DND-41 (cell line): ENCODE measurements around the gene RBMS2.
"Not testable (repeated sequence)": the region's sequence is repeated elsewhere in the genome, so short reads cannot be mapped to it uniquely, and the experiment has no call there.

Source experiments
- ATAC-seq: fragments of 200-7000 bp; cut with Tn5 transposase; 3 replicates; pipeline ENCODE4 v1.9.1; 2021; ENCODE audit warnings: low read depth; ENCODE audit not compliant: insufficient read depth
- DNase-seq: peaks from one replicate; pipeline ENCODE4 v3.0.0-alpha.2; 2020
- H2AFZ ChIP-seq: 2 replicates; pipeline ENCODE4 v1.6.0; 2012; ENCODE audit warnings: low read depth, low read length
- H3K27ac ChIP-seq: 2 replicates; pipeline ENCODE4 v1.5.1; 2012; ENCODE audit warnings: low read length, inconsistent platforms
- H3K27me3 ChIP-seq: fragments of 200-600 bp; sonication (generic); 2 replicates; pipeline ENCODE4 v1.6.0; 2012; ENCODE audit warnings: low read length, mild to moderate bottlenecking, inconsistent platforms; ENCODE audit not compliant: insufficient read depth, poor library complexity
- H3K36me3 ChIP-seq: 2 replicates; pipeline ENCODE4 v1.5.1; 2012; ENCODE audit warnings: low read length, inconsistent platforms; ENCODE audit not compliant: insufficient read depth
- H3K4me1 ChIP-seq: 2 replicates; pipeline ENCODE4 v1.5.1; 2012; ENCODE audit warnings: mild to moderate bottlenecking, low read length; ENCODE audit not compliant: insufficient read depth
- H3K4me2 ChIP-seq: 2 replicates; pipeline ENCODE4 v1.6.0; 2012; ENCODE audit warnings: mild to moderate bottlenecking, moderate library complexity, low read length, inconsistent platforms; ENCODE audit not compliant: insufficient read depth
- H3K4me3 ChIP-seq, 2 experiments: fragments of 200-600 bp in 1 of 2; shearing (Covaris generic) in 1 of 2; 2 replicates each; pipeline ENCODE4 v1.5.1; 2012 to 2016; ENCODE audit warnings: inconsistent platforms in 2 of 2, low read length in 2 of 2, mild to moderate bottlenecking in 2 of 2, low read depth in 1 of 2, moderate library complexity in 1 of 2
- H3K79me2 ChIP-seq: 2 replicates; pipeline ENCODE4 v1.6.0; 2012; ENCODE audit warnings: low read length, inconsistent platforms; ENCODE audit not compliant: insufficient read depth
- H3K9ac ChIP-seq: 2 replicates; pipeline ENCODE4 v1.6.0; 2012; ENCODE audit warnings: low read depth, mild to moderate bottlenecking, inconsistent platforms, low read length, moderate library complexity
- H3K9me3 ChIP-seq: 2 replicates; pipeline ENCODE4 v1.5.1; 2012; ENCODE audit warnings: low read length, moderate library complexity, mild to moderate bottlenecking, inconsistent platforms; ENCODE audit not compliant: insufficient read depth, severe bottlenecking
- H4K20me1 ChIP-seq: 2 replicates; pipeline ENCODE4 v1.6.0; 2012; ENCODE audit warnings: low read length; ENCODE audit not compliant: insufficient read depth
- EZH2 ChIP-seq: IDR thresholded peaks from 3 replicates; pipeline ENCODE4 v1.6.1; 2012; ENCODE audit warnings: borderline replicate concordance, low read depth, mild to moderate bottlenecking, moderate library complexity, low read length, inconsistent platforms; ENCODE audit not compliant: severe bottlenecking
- TF ChIP-seq, protein P1 (sequence below): IDR thresholded peaks from 2 replicates; pipeline ENCODE4 v1.5.1; 2012; ENCODE audit warnings: borderline replicate concordance, low read length, moderate library complexity, mild to moderate bottlenecking; ENCODE audit not compliant: poor library complexity, severe bottlenecking; ENCODE audit errors: extremely low read depth

RBMS2 gene

DNA sequence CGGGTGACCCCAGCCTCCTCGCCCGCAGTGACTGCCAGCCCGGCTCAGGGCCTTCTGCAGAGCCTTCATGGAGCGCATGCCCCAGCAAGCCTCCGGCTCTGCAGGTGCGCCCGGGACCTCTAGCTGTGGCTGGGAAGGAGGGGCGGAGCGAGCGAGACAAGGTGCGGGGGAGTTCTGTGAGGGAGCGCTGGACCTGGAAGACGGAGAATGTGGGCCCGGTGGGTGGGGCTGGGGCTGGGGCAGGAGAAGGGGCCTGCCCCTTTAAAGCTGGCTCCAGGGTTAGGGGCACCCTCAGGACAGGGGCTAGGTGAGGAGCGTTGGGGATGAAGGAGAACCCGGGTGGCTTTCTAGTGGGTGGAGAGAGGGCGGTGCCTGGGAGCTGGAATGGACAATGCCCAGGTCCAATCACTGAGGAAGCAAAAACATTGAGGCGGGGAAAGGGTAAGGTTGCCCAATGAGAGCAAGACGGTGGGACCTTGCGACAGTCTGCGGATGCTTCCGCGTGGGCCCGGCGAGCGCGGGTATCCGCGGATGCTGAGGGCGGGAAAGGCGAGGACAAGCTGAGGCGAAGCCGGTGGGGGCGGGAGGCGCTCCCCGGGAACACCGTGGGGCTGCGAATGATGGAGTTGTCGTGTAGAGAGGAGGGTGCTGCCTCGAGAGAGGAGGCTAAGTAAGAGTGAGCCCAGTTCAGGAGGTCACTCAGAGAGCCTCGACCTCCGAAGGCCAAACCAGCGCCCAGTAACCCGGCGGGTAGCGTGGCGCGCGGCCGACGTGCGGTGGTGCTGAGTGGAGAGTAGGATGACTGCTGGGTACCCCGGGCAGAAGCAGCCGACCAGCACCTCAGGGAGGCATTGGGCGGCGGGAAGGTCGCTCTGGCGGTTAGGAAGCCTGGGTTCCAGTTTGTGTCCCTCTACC lies 33.3 kb upstream of the RBMS2 start, which contains the start of gene GLS2:
TSS of gene GLS2 (minus strand) at position 121 of the 915 bp plus-strand sequence. CDS start at position 78, 43 bp downstream.
- TF ChIP-seq, protein P1, sequence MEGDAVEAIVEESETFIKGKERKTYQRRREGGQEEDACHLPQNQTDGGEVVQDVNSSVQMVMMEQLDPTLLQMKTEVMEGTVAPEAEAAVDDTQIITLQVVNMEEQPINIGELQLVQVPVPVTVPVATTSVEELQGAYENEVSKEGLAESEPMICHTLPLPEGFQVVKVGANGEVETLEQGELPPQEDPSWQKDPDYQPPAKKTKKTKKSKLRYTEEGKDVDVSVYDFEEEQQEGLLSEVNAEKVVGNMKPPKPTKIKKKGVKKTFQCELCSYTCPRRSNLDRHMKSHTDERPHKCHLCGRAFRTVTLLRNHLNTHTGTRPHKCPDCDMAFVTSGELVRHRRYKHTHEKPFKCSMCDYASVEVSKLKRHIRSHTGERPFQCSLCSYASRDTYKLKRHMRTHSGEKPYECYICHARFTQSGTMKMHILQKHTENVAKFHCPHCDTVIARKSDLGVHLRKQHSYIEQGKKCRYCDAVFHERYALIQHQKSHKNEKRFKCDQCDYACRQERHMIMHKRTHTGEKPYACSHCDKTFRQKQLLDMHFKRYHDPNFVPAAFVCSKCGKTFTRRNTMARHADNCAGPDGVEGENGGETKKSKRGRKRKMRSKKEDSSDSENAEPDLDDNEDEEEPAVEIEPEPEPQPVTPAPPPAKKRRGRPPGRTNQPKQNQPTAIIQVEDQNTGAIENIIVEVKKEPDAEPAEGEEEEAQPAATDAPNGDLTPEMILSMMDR: no peak
- TF ChIP-seq EZH2: no peak
- H3K27ac ChIP-seq: no peak within 1 kb of the TSS
- no peak within 1 kb of the TSS for H3K4me3 ChIP-seq
- H4K20me1 ChIP-seq: no peaks in the 10 kb centered on the region
- ATAC-seq (peak; percentile 53), DNase-seq (no peak)
- no peaks in the 10 kb centered on the region for H3K4me1 ChIP-seq
- no peak within 1 kb of the TSS for H3K9ac ChIP-seq
- no peak within 1 kb of the TSS for H2AFZ ChIP-seq
- no peaks in the 10 kb centered on the region for H3K79me2 ChIP-seq
- no peak within 1 kb of the TSS for H3K4me2 ChIP-seq
- H3K9me3 ChIP-seq: no peaks in the 10 kb centered on the region
- H3K36me3 ChIP-seq: no peaks in the 10 kb centered on the region
- H3K27me3 ChIP-seq: peaks cover 7% of the 10 kb centered on the region

DNA sequence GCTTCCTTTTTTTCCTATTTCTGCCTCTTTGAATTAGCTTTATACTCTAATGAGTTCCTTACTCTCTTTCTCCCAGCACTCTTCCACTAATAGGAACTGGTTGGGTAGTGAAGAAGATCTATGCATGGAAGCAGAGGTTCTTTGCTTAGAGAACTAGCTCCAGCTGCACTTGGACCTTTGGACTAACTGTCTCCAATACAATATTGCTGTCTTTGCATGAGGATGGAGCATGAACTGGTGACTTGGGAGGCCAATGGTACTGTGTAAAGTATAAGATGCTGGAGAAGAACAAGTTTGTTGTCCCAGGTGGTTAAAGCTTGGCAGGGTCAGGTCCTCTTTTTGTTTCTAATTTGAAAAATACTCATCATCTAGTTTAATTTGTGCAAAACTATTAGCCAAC lies 31.3 kb upstream of the RBMS2 start:
- no peak overlapping the region for H3K4me2 ChIP-seq
- H3K4me3 ChIP-seq: no peak overlapping the region
- no peaks in the 10 kb centered on the region for H3K79me2 ChIP-seq
- no peak for TF ChIP-seq EZH2
- TF ChIP-seq, protein P1: no peak
- no peaks in the 10 kb centered on the region for H3K36me3 ChIP-seq
- no peak overlapping the region for H2AFZ ChIP-seq
- ATAC-seq (no peak), DNase-seq (no peak)
- H3K9ac ChIP-seq: no peak overlapping the region
- H3K9me3 ChIP-seq: no peaks in the 10 kb centered on the region
- H3K4me1 ChIP-seq: no peaks in the 10 kb centered on the region
- no peaks in the 10 kb centered on the region for H4K20me1 ChIP-seq
- peaks cover 7% of the 10 kb centered on the region for H3K27me3 ChIP-seq
- no peak overlapping the region for H3K27ac ChIP-seq

DNA sequence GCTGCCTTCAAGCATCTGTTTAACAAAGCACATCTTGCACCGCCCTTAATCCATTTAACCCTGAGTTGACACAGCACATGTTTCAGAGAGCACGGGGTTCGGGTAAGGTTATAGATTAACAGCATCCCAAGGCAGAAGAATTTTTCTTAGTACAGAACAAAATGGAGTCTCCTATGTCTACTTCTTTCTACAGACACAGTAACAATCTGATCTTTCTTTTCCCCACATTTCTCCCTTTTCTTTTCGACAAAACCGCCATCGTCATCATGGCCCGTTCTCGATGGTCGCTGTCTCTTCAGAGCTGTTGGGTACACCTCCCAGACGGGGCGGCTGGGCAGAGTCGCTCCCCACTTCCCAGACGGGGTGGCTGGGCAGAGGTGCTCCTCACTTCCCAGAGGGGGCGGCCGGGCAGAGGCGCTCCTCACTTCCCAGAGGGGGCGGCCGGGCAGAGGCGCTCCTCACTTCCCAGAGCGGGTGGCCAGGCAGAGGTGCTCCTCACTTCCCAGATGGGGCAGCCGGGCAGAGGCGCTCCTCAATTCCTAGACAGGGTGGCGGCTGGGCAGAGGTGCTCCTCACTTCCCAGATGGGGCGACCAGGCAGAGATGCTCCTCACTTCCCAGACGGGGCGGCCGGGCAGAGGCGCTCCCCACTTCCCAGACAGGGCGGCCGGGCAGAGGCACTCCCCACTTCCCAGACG lies 28.1 kb upstream of the RBMS2 start:
- H3K9me3 ChIP-seq, H3K4me3 ChIP-seq, H3K4me2 ChIP-seq, H3K9ac ChIP-seq, H3K36me3 ChIP-seq, H3K27me3 ChIP-seq, DNase-seq, H3K79me2 ChIP-seq, ATAC-seq, H3K27ac ChIP-seq, H4K20me1 ChIP-seq, H3K4me1 ChIP-seq, H2AFZ ChIP-seq: not testable (repeated sequence)

DNA sequence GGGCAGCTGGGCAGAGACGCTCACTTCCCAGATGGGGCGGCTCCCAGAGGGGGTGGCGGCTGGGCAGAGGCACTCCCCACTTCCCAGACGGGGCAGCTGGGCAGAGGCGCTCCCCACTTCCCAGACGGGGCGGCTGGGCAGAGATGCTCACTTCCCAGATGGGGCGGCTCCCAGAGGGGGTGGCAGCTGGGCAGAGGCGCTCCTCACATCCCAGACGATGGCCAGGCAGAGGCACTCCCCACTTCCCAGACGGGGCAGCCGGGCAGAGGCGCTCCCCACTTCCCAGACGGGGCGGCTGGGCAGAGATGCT lies 27.6 kb upstream of the RBMS2 start:
- not testable (repeated sequence) for H3K9ac ChIP-seq, H3K36me3 ChIP-seq, H4K20me1 ChIP-seq, H3K4me1 ChIP-seq, H3K79me2 ChIP-seq, H3K4me2 ChIP-seq, H2AFZ ChIP-seq, H3K4me3 ChIP-seq, H3K27ac ChIP-seq, H3K27me3 ChIP-seq, ATAC-seq, H3K9me3 ChIP-seq, DNase-seq

DNA sequence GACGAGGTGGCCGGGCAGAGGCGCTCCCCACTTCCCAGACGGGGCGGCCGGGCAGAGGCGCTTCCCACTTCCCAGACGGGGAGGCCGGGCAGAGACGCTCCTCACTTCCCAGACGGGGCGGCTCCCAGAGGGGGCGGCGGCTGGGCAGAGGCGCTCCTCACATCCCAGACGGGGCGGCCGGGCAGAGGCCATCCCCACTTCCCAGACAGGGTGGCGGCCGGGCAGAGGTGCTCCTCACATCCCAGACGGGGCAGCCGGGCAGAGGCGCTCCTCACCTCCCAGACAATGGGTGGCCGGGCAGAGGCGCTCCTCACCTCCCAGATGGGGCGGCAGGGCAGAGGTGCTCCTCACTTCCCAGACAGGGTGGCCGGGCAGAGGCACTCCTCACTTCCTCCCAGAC lies 27.1 kb upstream of the RBMS2 start:
- not testable (repeated sequence) for H2AFZ ChIP-seq

More for the DNA sequence above, 27.1 kb upstream of the RBMS2 start:
- H3K9me3 ChIP-seq, H3K79me2 ChIP-seq, DNase-seq, H3K27ac ChIP-seq, H3K4me3 ChIP-seq, H4K20me1 ChIP-seq, ATAC-seq, H3K27me3 ChIP-seq, H3K36me3 ChIP-seq, H3K4me2 ChIP-seq, H3K4me1 ChIP-seq, H3K9ac ChIP-seq: not testable (repeated sequence)
